Measurements from ENCODE around the gene SNX8. TPM values are rescaled to one million over a fixed set of nuclear protein-coding genes. Genes with fewer than 3 reads are reported as not detected.

The SNX8 gene
- total and polyA plus RNA-seq, 2 of the 4 experiments (the other 2 are of a cell fraction): 7.7 to 55.9 TPM

GRCh38 chr7:2260820-2261219 lies 53.4 kb downstream of the SNX8 start:
- DNase-seq (peak; percentile 25), ATAC-seq (ENCODE audit: low read depth) (no peak)
- Histone ChIP-seq H3K27me3 (ENCODE audit: control insufficient read depth, insufficient read depth, low read length) (no peaks in the 10 kb centered on the region), H3K23ac (ENCODE audit: low read depth, low read length) (no peak overlapping the region), H3K4me3 (ENCODE audit: insufficient read depth, low read depth, low read length) (no peak overlapping the region), H3K79me1 (ENCODE audit: low read depth in 1 of 2, low read length in 2 of 2) (peaks cover 0 to 4% of the 10 kb centered on the region in 2 experiments; a peak in 1 of 4 replicates), H2BK5ac (ENCODE audit: low read depth, low read length, poor library complexity, severe bottlenecking) (no peak overlapping the region), H3K9me1 (ENCODE audit: insufficient read depth, low read length) (no peaks in the 10 kb centered on the region), H2BK120ac (ENCODE audit: low read depth, low read length) (no peak overlapping the region), H4K5ac (ENCODE audit: low read depth, low read length) (no peak overlapping the region), H4K8ac (ENCODE audit: low read depth in 2 of 2, low read length in 2 of 2) (no peak overlapping the region), H2AK5ac (ENCODE audit: low read depth, low read length) (no peak overlapping the region), H3K9me3 (ENCODE audit: control insufficient read depth, insufficient read depth, low read length) (no peaks in the 10 kb centered on the region), H2BK20ac (ENCODE audit: low read depth, low read length) (no peak overlapping the region), H2AK9ac (replicated peaks; ENCODE audit: low read depth, low read length, poor library complexity) (no peak overlapping the region), H3K4me2 (ENCODE audit: low read depth, low read length) (no peak overlapping the region), H3K9ac (ENCODE audit: low read depth, low read length) (no peak overlapping the region), H2AFZ (replicated peaks; ENCODE audit: low read length, poor library complexity) (no peak overlapping the region), H3K14ac (replicated peaks; ENCODE audit: low read depth, low read length) (no peak overlapping the region), H4K20me1 (ENCODE audit: insufficient read depth, low read length) (0 out of 2 replicates have a peak, but pooled peaks cover 7% of the 10 kb centered on the region), H2BK15ac (ENCODE audit: low read depth, low read length) (no peak overlapping the region), H3K4me1 (ENCODE audit: control insufficient read depth, insufficient read depth, low read length) (no peaks in the 10 kb centered on the region; the same call in 1 of the 2 replicates), H3K18ac (ENCODE audit: low read depth, low read length) (no peak overlapping the region), H4K91ac (ENCODE audit: insufficient read depth, low read depth, low read length) (no peak overlapping the region), H3K36me3 (ENCODE audit: control insufficient read depth, insufficient read depth, low read length) (peaks cover 27% of the 10 kb centered on the region), H3K27ac (ENCODE audit: insufficient read depth, low read length) (no peak overlapping the region), H3K56ac (ENCODE audit: extremely low read depth, insufficient read depth, low read length) (no peak overlapping the region), H3K4ac (ENCODE audit: low read depth, low read length) (no peak overlapping the region)
- intact Hi-C loops (cut with micrococcal nuclease): no loop called here
- TF ChIP-seq SMC3 (IDR thresholded peaks at IDR 0.05; ENCODE audit: low read depth, low read length) (no peak), RAD21 (IDR thresholded peaks at IDR 0.05; ENCODE audit: low read length) (no peak), NFE2L2 (IDR thresholded peaks at IDR 0.05; ENCODE audit: low read depth, low read length) (no peak)
- dilution Hi-C loops (cut with HindIII; ENCODE audit: low sequenced_read_pairs, unreplicated experiment): no loop called here
- CTCF ChIA-PET: interaction anchor here (0.6 kb wide), 1 partner anchor 14 kb away, joined by 3 read pairs; no protein-coding TSS in a partner anchor
- in situ Hi-C loops (cut with MboI; ENCODE audit: low sequenced_read_pairs): no loop called here
- WGBS, 2 experiments (ENCODE audit: extremely low coverage in 2 of 2, insufficient read length in 1 of 2): 80% methylated on average over 1 of the region's 5 CpGs; no CpG with 5 or more reads in 1 of the 2 experiments
- POLR2A ChIA-PET (ENCODE audit: unreplicated experiment): no interaction called here
- BruUV-seq (replicated peaks): no TSS peak

Measured in IMR-90 (cell line).